NCI-H146 (cell line): ENCODE measurements around the gene STX4.

ENCODE experiments used
- DNase-seq: peaks from one replicate; lab custom pipeline; 2025; lab: John Stamatoyannopoulos, UW

The STX4 gene

DNA sequence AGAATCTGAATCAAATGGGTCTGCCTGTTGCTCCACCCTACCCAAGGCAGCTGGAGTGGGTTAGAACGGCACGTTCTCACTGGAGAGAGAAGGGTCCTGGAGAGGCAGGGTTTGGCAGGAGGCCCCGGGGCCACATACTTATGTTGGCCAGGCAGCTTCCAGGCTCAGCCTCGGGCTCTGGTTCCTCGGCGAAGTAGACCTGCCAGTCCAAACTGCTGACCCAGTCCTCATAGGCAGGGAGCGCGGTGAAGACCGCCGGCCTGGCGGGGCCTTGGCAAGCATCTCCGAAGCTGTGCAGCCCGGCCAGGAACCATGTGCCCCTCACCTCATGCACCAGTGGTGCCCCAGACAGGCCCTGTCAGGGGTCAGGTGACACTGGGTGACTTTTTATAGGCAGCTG lies 50.6 kb downstream of the STX4 start:
- DNase-seq: no peak

DNA sequence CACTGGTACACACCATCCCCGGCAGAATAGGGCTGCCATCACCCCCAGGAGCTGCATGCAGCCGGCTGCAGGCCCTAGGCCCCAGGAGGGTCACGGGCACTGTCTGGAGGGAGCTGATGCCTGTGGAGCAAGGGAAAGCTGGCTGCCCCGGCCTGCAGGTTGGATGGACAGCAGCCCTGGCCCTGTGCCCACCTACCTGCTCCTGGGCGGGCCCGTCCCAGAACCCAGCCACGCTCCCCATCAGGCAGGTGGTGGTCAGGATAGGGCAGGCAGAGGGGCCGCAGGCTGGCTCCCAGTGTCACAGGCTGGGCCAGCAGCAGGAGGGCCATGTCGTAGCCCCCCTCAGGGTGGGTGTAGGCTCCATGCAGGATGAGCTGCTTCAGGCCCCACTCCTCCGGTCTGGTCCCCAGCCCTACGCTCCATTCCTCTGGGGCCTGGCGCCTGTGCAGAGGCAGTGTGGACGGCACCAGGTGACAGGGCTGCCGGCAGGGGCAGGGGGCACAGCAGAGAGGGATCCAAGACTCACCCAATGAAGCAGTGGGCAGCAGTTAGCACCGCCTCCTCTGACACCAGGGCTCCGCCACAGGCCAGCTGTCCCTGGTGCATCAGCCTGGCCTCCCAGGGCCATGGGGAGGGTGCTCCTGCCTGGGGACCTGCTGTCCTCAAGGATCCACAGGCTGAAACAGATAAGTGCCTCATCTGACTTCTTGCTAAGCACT lies 51.4 kb downstream of the STX4 start:
- no peak for DNase-seq

DNA sequence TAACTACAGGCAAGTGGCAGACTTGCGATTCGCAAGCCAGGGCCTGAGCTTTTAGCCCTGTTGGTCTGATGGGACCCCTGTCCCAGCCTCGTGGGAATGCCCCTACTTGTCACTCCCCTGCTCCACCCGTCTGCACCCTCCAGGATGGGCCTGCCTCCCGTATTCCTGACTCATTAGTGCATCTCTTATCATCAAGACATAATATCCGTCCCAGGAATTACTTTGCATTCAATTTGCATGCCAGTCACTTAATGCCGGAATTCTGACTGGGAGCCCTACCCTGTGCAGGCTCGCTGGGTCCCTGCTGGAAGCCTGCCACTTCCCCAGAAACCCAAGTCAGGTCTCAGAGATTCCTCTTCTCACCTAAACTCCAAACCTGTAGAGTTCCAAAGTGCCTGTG lies 52.1 kb downstream of the STX4 start:
- no peak for DNase-seq

DNA sequence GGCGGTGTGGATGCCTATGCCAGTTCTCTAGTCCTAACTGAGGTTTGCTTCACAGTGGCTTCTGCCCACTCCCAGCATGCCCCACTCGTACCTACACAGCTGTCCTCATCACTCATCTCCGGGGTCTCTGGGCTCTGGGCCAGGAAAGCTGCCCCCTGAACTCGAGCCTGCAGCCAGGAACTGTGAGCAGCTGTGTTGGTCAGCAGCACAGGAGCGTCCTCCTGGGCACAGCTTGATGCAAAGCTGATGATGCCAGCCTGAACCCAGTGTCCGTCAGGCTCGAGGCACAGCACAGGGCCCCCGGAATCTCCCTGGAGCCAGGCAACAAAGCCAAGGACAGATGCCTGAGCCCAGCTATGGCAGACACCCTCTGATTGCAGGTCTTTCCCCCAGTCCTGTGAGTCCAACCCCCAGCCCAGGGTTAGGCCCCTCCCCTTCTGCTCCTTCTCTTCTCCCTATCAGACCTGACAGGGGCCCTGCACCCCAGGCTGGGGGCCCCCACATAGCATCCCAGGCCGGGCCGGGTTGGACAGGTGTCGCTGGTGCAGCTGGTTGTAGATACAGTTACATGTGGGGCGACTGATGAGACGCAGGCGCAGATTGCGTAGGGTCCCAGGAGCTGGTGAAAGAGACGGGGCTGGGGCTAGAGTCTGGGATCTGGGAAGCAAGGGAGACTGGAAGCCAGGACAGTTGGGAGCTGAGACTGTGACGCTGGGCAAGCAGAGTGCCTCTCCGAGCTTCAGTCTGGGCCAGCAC lies 52.7 kb downstream of the STX4 start:
- DNase-seq: no peak

DNA sequence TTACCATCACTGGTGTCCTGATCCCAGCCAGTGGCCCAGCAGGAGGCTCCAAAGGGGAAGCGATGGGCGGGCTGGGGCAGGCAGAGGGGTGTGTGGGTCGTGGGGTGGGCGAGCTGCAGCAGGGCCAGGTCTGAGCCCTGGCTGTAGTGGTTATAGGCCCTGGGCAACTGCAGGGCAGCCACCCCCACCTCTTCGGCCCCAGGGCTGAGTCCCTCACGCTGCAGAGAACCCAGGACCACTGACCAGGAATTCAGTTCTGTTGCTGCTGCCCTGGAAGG lies 53.2 kb downstream of the STX4 start:
- no peak for DNase-seq

DNA sequence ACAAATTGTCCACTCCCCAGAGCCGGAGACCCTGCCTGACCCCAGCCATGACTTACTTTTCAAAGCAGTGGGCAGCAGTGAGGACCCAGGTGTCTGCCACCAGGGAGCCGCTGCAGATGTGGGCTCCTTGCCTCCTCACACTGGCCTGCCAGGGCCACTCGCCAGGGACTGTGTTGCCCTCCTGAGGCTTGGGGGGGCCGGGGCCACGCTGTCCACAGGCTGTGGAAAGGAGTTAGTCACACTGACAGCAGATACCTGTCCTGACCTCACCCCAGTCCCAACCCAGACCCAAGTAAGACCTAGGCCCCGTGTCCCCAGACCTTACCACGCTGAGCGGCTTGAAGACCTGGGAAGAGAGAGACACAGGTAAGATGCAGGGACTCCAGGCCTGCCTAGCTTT lies 54.1 kb downstream of the STX4 start:
- DNase-seq: no peak

DNA sequence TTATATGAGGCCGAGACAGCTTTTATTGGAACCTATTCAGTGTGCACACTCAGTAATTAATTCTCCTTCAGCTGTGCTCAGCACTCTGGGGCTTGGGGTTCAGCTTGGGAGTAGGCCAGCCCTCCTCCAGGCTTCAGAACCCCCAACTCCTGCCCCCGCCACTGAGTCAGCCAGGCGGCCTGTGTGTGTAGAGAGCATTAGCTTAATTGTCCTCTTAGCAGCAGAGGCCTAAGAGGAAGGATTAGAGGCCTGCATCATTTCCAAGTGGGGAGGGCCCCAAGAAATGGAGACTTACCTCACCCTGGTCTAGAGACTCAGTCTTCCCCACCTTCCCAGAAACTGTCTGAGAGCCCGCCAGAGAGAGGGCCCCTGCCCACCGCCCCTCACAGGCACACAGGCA lies 54.6 kb downstream of the STX4 start:
- no peak for DNase-seq

DNA sequence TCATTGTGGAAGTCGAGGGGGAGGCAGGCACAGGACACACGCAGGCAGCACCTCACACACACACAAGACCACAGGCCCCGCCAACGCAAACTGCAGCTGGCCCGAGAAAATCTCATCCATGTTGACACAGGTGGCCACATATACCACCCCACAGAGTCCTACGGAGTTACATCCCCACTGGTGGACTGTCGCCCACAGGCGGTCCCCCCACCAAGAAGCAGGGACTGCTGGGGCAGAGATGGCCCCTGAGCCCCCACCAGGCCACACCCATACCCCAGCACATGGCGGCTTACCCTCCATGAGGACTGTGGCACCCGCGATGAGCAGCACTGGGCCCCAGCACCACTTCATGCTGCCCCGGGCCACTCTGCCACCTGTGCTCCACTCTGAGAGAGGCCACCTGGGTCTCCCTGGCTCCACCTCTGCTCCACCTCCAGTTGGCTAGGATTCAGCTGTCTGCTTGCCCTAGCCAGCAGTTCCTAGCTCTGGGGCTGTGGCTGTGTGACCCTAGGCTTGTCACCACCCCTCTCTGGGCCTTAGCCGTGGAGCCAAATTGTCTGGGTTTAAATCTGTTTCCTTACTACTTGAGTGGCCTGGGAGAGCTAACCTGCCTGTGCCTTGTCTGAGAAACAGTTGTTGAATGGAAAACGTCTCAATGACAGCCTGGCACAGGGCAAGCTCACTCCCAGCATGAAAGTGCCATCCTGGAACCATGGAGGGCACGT lies 55.3 kb downstream of the STX4 start, which contains the start of gene PRSS53:
Gene PRSS53, minus strand, starts transcription at position 485 of the 725 bp plus-strand sequence. Its CDS starts 134 bp downstream, at position 351.
- no peak for DNase-seq

DNA sequence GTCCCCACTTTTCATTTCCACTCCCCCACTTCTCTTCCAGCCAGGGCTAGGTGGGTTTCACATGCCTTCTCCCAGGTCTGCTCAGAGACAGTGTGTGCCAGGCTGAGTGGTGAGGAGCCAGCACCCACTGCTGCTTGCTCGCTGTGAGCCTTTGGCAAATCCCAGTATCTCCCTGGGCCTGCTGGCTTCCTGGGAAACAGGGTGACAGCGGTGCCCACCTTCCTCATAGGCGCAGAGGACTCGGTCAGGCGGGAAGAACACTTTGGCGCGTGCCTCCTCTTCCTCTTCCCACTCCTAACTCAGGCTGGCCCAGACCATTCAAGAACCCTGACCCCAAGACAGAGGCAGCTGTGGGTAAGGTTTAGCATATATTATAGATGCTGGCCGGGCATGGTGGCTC lies 55.8 kb downstream of the STX4 start:
- DNase-seq: no peak
